GM19025 (cell line): ENCODE data around the gene C16orf78.

Experiments used
- ATAC-seq: cut with Tn5 transposase; IDR thresholded peaks from one replicate; pipeline ENCODE4 v1.9.1; 2021; ENCODE audit warnings: mild to moderate bottlenecking, low read depth, moderate library complexity; ENCODE audit not compliant: unreplicated experiment

Gene C16orf78

GRCh38 chr16:49378816-49379215 is 5.2 kb downstream of the C16orf78 start:
- ATAC-seq = no peak

GRCh38 chr16:49382916-49383315 is 9.3 kb downstream of the C16orf78 start:
- ATAC-seq = no peak

GRCh38 chr16:49395021-49395420 is 21.4 kb downstream of the C16orf78 start:
- no peak for ATAC-seq

- no peak for ATAC-seq
Observed at GRCh38 chr16:49396206-49396720, 22.7 kb downstream of the C16orf78 start.

GRCh38 chr16:49398761-49399160 is 25.2 kb downstream of the C16orf78 start:
- no peak for ATAC-seq

- ATAC-seq = peak; percentile 99
Observed at GRCh38 chr16:49399594-49400364, 26.2 kb downstream of the C16orf78 start.

GRCh38 chr16:49400611-49401010 is 27.0 kb downstream of the C16orf78 start:
- ATAC-seq = no peak

GRCh38 chr16:49405123-49405522 is 31.5 kb downstream of the C16orf78 start:
- ATAC-seq = no peak

- ATAC-seq = no peak
Observed at GRCh38 chr16:49405530-49405929, 31.9 kb downstream of the C16orf78 start.

- ATAC-seq = peak; percentile 87
Observed at GRCh38 chr16:49407873-49408550, 34.4 kb downstream of the C16orf78 start.

GRCh38 chr16:49409121-49409520 is 35.5 kb downstream of the C16orf78 start:
- ATAC-seq = no peak

- ATAC-seq = no peak
Observed at GRCh38 chr16:49410226-49410625, 36.6 kb downstream of the C16orf78 start.

GRCh38 chr16:49411121-49411970 is 37.7 kb downstream of the C16orf78 start:
- no peak for ATAC-seq

GRCh38 chr16:49414671-49415070 is 41.1 kb downstream of the C16orf78 start:
- no peak for ATAC-seq

GRCh38 chr16:49415083-49415482 is 41.5 kb downstream of the C16orf78 start:
- ATAC-seq = no peak

- no peak for ATAC-seq
Observed at GRCh38 chr16:49416001-49416675, 42.5 kb downstream of the C16orf78 start.

- ATAC-seq = no peak
Observed at GRCh38 chr16:49417354-49417753, 43.8 kb downstream of the C16orf78 start.

GRCh38 chr16:49419006-49419405 is 45.4 kb downstream of the C16orf78 start:
- no peak for ATAC-seq

- ATAC-seq = no peak
Observed at GRCh38 chr16:49419862-49420261, 46.3 kb downstream of the C16orf78 start.

- ATAC-seq = no peak
Observed at GRCh38 chr16:49422896-49423295, 49.3 kb downstream of the C16orf78 start.
